ENCODE data around the gene SAMD3. TPM values are rescaled to one million over a fixed set of nuclear protein-coding genes. Genes with fewer than 3 reads are reported as not detected.
"Not testable (repeated sequence)": the region's sequence is repeated elsewhere in the genome, so short reads cannot be mapped to it uniquely, and the experiment has no call there.

Gene SAMD3
- total RNA-seq, 1 experiment from 2014 or later: 0.39 TPM

DNA sequence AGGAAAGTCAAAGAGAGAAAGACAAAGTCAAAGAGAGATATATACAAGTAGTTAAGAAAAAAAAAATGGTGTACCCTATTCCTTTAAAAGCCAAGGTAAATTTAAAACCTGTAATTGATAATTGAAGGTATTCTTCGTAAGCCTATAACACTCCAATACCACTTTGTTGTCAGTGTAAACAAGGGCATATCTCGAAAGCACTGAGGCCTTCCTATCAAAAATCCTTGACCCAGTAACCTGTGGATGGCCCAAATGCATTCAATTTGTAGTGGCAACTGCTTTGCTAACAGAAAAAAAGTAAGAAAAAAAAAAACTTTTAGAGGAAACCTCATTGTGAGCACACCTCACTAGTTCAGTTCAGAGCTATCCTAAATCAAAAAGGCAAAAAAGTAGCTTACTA is 39.3 kb upstream of the SAMD3 start:
- Histone ChIP-seq H2BK12ac (ENCODE audit: insufficient read length, low read depth, low read length) (no peak overlapping the region), H3K79me1 (ENCODE audit: insufficient read depth, low read depth, low read length, poor library complexity, severe bottlenecking) (no peaks in the 10 kb centered on the region), H3K23me2 (ENCODE audit: insufficient read length, low read depth, low read length, poor library complexity, severe bottlenecking) (no peaks in the 10 kb centered on the region), H2BK120ac (ENCODE audit: low read depth, low read length, poor library complexity, severe bottlenecking) (no peak overlapping the region), H3T11ph (ENCODE audit: low read length) (no peak overlapping the region), H3K14ac (ENCODE audit: insufficient read depth, low read length) (no peak overlapping the region), H4K20me1 (ENCODE audit: control insufficient read depth, insufficient read depth, insufficient read length) (no peaks in the 10 kb centered on the region), H2BK20ac (ENCODE audit: low read depth, low read length, poor library complexity, severe bottlenecking) (no peak overlapping the region), H3K27ac (ENCODE audit: insufficient read length, low read depth, low read length) (no peak overlapping the region), H4K8ac (replicated peaks; ENCODE audit: insufficient read length, low read depth, low read length) (no peak overlapping the region), H4K5ac (ENCODE audit: insufficient read length, low read depth, low read length) (no peak overlapping the region), H4K91ac (ENCODE audit: insufficient read length, low read depth, low read length) (no peak overlapping the region), H3K56ac (ENCODE audit: insufficient read length, low read depth, low read length) (no peak overlapping the region), H2BK5ac (ENCODE audit: insufficient read length, low read length) (no peak overlapping the region), H3K27me3 (ENCODE audit: insufficient read depth, low read length) (no peaks in the 10 kb centered on the region), H3K4me1 (ENCODE audit: insufficient read depth, low read length) (no peaks in the 10 kb centered on the region), H3K9me3 (ENCODE audit: control insufficient read depth, low read depth, low read length) (no peaks in the 10 kb centered on the region), H2AK5ac (ENCODE audit: insufficient read length, low read length) (no peak overlapping the region), H2AFZ (ENCODE audit: low read length) (no peak overlapping the region), H3K23ac (ENCODE audit: insufficient read length, low read depth, low read length) (no peak overlapping the region), H3K4ac (ENCODE audit: low read depth, low read length) (no peak overlapping the region), H3K4me2 (ENCODE audit: insufficient read depth, insufficient read length, low read length) (no peak overlapping the region), H3K18ac (ENCODE audit: insufficient read length, low read depth, low read length) (no peak overlapping the region), H2BK15ac (ENCODE audit: low read depth, low read length) (no peak overlapping the region), H3K9ac (ENCODE audit: extremely low read depth, insufficient read length, low read length) (no peak overlapping the region), H3K79me2 (ENCODE audit: insufficient read depth, low read length) (no peaks in the 10 kb centered on the region)
- TF ChIP-seq, protein P1, sequence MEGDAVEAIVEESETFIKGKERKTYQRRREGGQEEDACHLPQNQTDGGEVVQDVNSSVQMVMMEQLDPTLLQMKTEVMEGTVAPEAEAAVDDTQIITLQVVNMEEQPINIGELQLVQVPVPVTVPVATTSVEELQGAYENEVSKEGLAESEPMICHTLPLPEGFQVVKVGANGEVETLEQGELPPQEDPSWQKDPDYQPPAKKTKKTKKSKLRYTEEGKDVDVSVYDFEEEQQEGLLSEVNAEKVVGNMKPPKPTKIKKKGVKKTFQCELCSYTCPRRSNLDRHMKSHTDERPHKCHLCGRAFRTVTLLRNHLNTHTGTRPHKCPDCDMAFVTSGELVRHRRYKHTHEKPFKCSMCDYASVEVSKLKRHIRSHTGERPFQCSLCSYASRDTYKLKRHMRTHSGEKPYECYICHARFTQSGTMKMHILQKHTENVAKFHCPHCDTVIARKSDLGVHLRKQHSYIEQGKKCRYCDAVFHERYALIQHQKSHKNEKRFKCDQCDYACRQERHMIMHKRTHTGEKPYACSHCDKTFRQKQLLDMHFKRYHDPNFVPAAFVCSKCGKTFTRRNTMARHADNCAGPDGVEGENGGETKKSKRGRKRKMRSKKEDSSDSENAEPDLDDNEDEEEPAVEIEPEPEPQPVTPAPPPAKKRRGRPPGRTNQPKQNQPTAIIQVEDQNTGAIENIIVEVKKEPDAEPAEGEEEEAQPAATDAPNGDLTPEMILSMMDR (conservative IDR thresholded peaks at IDR 0.05): no peak
- Mint-ChIP-seq H3K4me3 (no peak overlapping the region), H3K4me1 (no peaks in the 10 kb centered on the region), H3K27me3 (ENCODE audit: low read depth) (no peaks in the 10 kb centered on the region), H3K9me3 (peaks cover 21 to 35% of the 10 kb centered on the region in 2 experiments), H3K27ac (no peak overlapping the region), H3K36me3 (ENCODE audit: insufficient read depth in 1 of 3, low read depth in 3 of 3) (peaks cover 19 to 42% (median 25%) of the 10 kb centered on the region in 3 experiments)
- no CpG with 5 or more reads among the region's 2 CpGs for WGBS (ENCODE audit: extremely low coverage, insufficient read length, low lambda C conversion rate)
- DNase-seq: no peak

DNA sequence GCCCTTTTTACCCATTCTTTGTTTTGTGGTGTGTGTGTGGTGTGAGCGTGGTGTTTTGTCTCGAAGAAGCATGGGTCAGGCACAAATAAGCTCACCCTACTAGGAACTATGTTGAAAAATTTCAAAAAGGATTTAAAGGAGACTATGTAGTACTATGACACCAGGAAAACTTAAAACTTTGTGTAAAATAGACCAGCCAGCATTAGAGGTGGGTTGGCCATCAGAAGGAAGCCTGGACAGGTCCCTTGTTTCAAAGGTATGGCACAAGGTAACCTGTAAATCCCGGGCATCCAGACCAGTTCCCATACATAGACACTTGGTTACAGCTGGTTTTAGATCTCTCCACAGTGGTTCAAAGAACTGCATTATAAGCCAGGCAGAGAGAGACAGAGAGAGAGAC is 38.8 kb upstream of the SAMD3 start:
- peaks cover 19 to 41% (median 25%) of the 10 kb centered on the region in 3 experiments for H3K36me3 Mint-ChIP-seq (ENCODE audit: insufficient read depth in 1 of 3, low read depth in 3 of 3)
- not testable (repeated sequence) for H3K79me2 ChIP-seq (ENCODE audit: insufficient read depth, low read length); H4K20me1 ChIP-seq (ENCODE audit: control insufficient read depth, insufficient read depth, insufficient read length); H3K23me2 ChIP-seq (ENCODE audit: insufficient read length, low read depth, low read length, poor library complexity, severe bottlenecking); H3T11ph ChIP-seq (ENCODE audit: low read length); H3K27me3 ChIP-seq (ENCODE audit: insufficient read depth, low read length); H2AFZ ChIP-seq (ENCODE audit: low read length); H3K56ac ChIP-seq (ENCODE audit: insufficient read length, low read depth, low read length); H3K4me1 ChIP-seq (ENCODE audit: insufficient read depth, low read length); H3K14ac ChIP-seq (ENCODE audit: insufficient read depth, low read length); H3K4me3 Mint-ChIP-seq; H3K4me1 Mint-ChIP-seq; H2BK120ac ChIP-seq (ENCODE audit: low read depth, low read length, poor library complexity, severe bottlenecking); H3K9ac ChIP-seq (ENCODE audit: extremely low read depth, insufficient read length, low read length); H2BK5ac ChIP-seq (ENCODE audit: insufficient read length, low read length); H4K91ac ChIP-seq (ENCODE audit: insufficient read length, low read depth, low read length); H3K18ac ChIP-seq (ENCODE audit: insufficient read length, low read depth, low read length); H3K79me1 ChIP-seq (ENCODE audit: insufficient read depth, low read depth, low read length, poor library complexity, severe bottlenecking); DNase-seq; H3K27me3 Mint-ChIP-seq (ENCODE audit: low read depth); H4K8ac ChIP-seq (replicated peaks; ENCODE audit: insufficient read length, low read depth, low read length); H3K4ac ChIP-seq (ENCODE audit: low read depth, low read length); H2BK12ac ChIP-seq (ENCODE audit: insufficient read length, low read depth, low read length); H3K9me3 ChIP-seq (ENCODE audit: control insufficient read depth, low read depth, low read length); H2AK5ac ChIP-seq (ENCODE audit: insufficient read length, low read length); H3K4me2 ChIP-seq (ENCODE audit: insufficient read depth, insufficient read length, low read length); H2BK20ac ChIP-seq (ENCODE audit: low read depth, low read length, poor library complexity, severe bottlenecking); H4K5ac ChIP-seq (ENCODE audit: insufficient read length, low read depth, low read length); H3K23ac ChIP-seq (ENCODE audit: insufficient read length, low read depth, low read length); H2BK15ac ChIP-seq (ENCODE audit: low read depth, low read length); H3K27ac ChIP-seq (ENCODE audit: insufficient read length, low read depth, low read length)
- H3K9me3 Mint-ChIP-seq: peaks cover 21 to 31% of the 10 kb centered on the region in 2 experiments
- no CpG with 5 or more reads among the region's 3 CpGs for whole genome bisulfite sequencing (ENCODE audit: extremely low coverage, insufficient read length, low lambda C conversion rate)
- peak overlapping the region in 1 of 3 experiments; percentile 63; a peak in 1 of 7 replicates for H3K27ac Mint-ChIP-seq
